ENCODE results near the gene ZNF892.
"Not testable (repeated sequence)": the region's sequence is repeated elsewhere in the genome, so short reads cannot be mapped to it uniquely, and the experiment has no call there.

GRCh38 chr2:95242084-95242483 lies 34.8 kb downstream of the ZNF892 start:
- TF ChIP-seq CTCF, POLR2A (IDR thresholded peaks at IDR 0.05): not testable (repeated sequence)

All from body of pancreas (tissue), 4 donors.